Inflammatory macrophage (primary cell): Measurements from ENCODE around the gene SELPLG.
"Not testable (repeated sequence)": the region's sequence is repeated elsewhere in the genome, so short reads cannot be mapped to it uniquely, and the experiment has no call there.

Experiments used
- DNase-seq, 2 donors: peaks; one replicate each; pipeline ENCODE4 v3.0.0-alpha.2; 2020 to 2022

The SELPLG gene

GRCh38 chr12:108655812-108656175, 22.1 kb upstream of the SELPLG start:
- not testable (repeated sequence) for DNase-seq

- DNase-seq = not testable (repeated sequence)
Measured at GRCh38 chr12:108654622-108655021, 20.9 kb upstream of the SELPLG start.

GRCh38 chr12:108653922-108654321, 20.2 kb upstream of the SELPLG start:
- DNase-seq = no peak

GRCh38 chr12:108653082-108653516, 19.4 kb upstream of the SELPLG start:
- DNase-seq = no peak

GRCh38 chr12:108650083-108650482, 16.4 kb upstream of the SELPLG start:
- no peak for DNase-seq

- DNase-seq = no peak
Measured at GRCh38 chr12:108649669-108650068, 16.0 kb upstream of the SELPLG start.

- no peak for DNase-seq
Measured at GRCh38 chr12:108649126-108649525, 15.4 kb upstream of the SELPLG start.

- DNase-seq = no peak
Measured at GRCh38 chr12:108648371-108648770, 14.7 kb upstream of the SELPLG start.

GRCh38 chr12:108647585-108648287, 14.0 kb upstream of the SELPLG start:
- no peak for DNase-seq

- DNase-seq = no peak
Measured at GRCh38 chr12:108646600-108647579, 13.2 kb upstream of the SELPLG start.

- DNase-seq = no peak
Measured at GRCh38 chr12:108645686-108646599, 12.2 kb upstream of the SELPLG start.

- no peak for DNase-seq
Measured at GRCh38 chr12:108644811-108645120, 11.1 kb upstream of the SELPLG start.

GRCh38 chr12:108643941-108644810, 10.5 kb upstream of the SELPLG start:
- no peak for DNase-seq

GRCh38 chr12:108642899-108643654, 9.4 kb upstream of the SELPLG start:
- no peak for DNase-seq

- no peak for DNase-seq
Measured at GRCh38 chr12:108642269-108642870, 8.7 kb upstream of the SELPLG start.

GRCh38 chr12:108641446-108642268, 8.0 kb upstream of the SELPLG start:
- peak in 1 of 2 donors; percentile 20 for DNase-seq

- DNase-seq = no peak
Measured at GRCh38 chr12:108640802-108641445, 7.2 kb upstream of the SELPLG start.

GRCh38 chr12:108638997-108639822, 5.5 kb upstream of the SELPLG start:
- no peak for DNase-seq
